H9 (cell line): Measurements from ENCODE around the gene RNU6-1. TPM values are rescaled to one million over a fixed set of nuclear protein-coding genes. Genes with fewer than 3 reads are reported as not detected.

ENCODE experiments used
- DNase-seq: peaks from one replicate; pipeline ENCODE4 v3.0.0-alpha.2; 2017
- H2AFZ ChIP-seq: one replicate; pipeline ENCODE4 v1.6.1; 2013; ENCODE audit warnings: mild to moderate bottlenecking, low read length, control low read depth, moderate library complexity
- H2AK5ac ChIP-seq: 2 replicates; pipeline ENCODE4 v1.6.1; 2013; ENCODE audit warnings: low read length, control low read depth, mixed read lengths; ENCODE audit not compliant: insufficient read length
- H2BK120ac ChIP-seq: one replicate; pipeline ENCODE4 v1.6.1; 2013; ENCODE audit warnings: low read depth, mild to moderate bottlenecking, low read length, control low read depth, inconsistent platforms; ENCODE audit not compliant: poor library complexity, severe bottlenecking
- H2BK12ac ChIP-seq: 2 replicates; pipeline ENCODE4 v1.6.1; 2013; ENCODE audit warnings: low read length, control low read depth, mixed read lengths, low read depth; ENCODE audit not compliant: insufficient read length
- H2BK15ac ChIP-seq: 2 replicates; pipeline ENCODE4 v1.6.1; 2013; ENCODE audit warnings: low read depth, low read length, control low read depth
- H2BK20ac ChIP-seq: one replicate; pipeline ENCODE4 v1.6.1; 2013; ENCODE audit warnings: low read depth, mild to moderate bottlenecking, low read length, control low read depth, inconsistent platforms; ENCODE audit not compliant: poor library complexity, severe bottlenecking
- H2BK5ac ChIP-seq: 2 replicates; pipeline ENCODE4 v1.6.1; 2013; ENCODE audit warnings: low read length, control low read depth, mixed read lengths; ENCODE audit not compliant: insufficient read length
- H3K14ac ChIP-seq: 2 replicates; pipeline ENCODE4 v1.6.1; 2013; ENCODE audit warnings: low read length, control low read depth; ENCODE audit not compliant: insufficient read depth
- H3K18ac ChIP-seq: 2 replicates; pipeline ENCODE4 v1.6.1; 2013; ENCODE audit warnings: low read depth, mild to moderate bottlenecking, mixed read lengths, low read length, control low read depth; ENCODE audit not compliant: insufficient read length
- H3K23ac ChIP-seq: 2 replicates; pipeline ENCODE4 v1.6.1; 2013; ENCODE audit warnings: low read length, control low read depth, mixed read lengths, low read depth; ENCODE audit not compliant: insufficient read length
- H3K23me2 ChIP-seq: 2 replicates; pipeline ENCODE4 v1.6.1; 2013; ENCODE audit warnings: low read depth, mild to moderate bottlenecking, mixed read lengths, low read length, control low read depth; ENCODE audit not compliant: insufficient read length, poor library complexity, severe bottlenecking
- H3K27ac ChIP-seq: 2 replicates; pipeline ENCODE4 v1.5.1; 2013; ENCODE audit warnings: low read length, control low read depth, mixed read lengths, low read depth; ENCODE audit not compliant: insufficient read length
- H3K27me3 ChIP-seq: 2 replicates; pipeline ENCODE4 v1.6.1; 2013; ENCODE audit warnings: low read length, control low read depth, inconsistent platforms; ENCODE audit not compliant: insufficient read depth
- H3K4ac ChIP-seq: 2 replicates; pipeline ENCODE4 v1.6.1; 2013; ENCODE audit warnings: low read depth, mild to moderate bottlenecking, control low read depth, inconsistent platforms, low read length, moderate library complexity
- H3K4me1 ChIP-seq: 2 replicates; pipeline ENCODE4 v1.6.1; 2013; ENCODE audit warnings: low read length, control low read depth, inconsistent platforms; ENCODE audit not compliant: insufficient read depth
- H3K4me2 ChIP-seq: 2 replicates; pipeline ENCODE4 v1.6.1; 2013; ENCODE audit warnings: low read length, control low read depth, mixed read lengths; ENCODE audit not compliant: insufficient read length, insufficient read depth
- H3K56ac ChIP-seq: 2 replicates; pipeline ENCODE4 v1.6.1; 2013; ENCODE audit warnings: low read depth, mild to moderate bottlenecking, mixed read lengths, low read length, control low read depth; ENCODE audit not compliant: insufficient read length
- H3K79me1 ChIP-seq: 2 replicates; pipeline ENCODE4 v1.6.1; 2013; ENCODE audit warnings: low read depth, mild to moderate bottlenecking, moderate library complexity, low read length, control low read depth, inconsistent platforms; ENCODE audit not compliant: insufficient read depth, poor library complexity, severe bottlenecking
- H3K79me2 ChIP-seq: 2 replicates; pipeline ENCODE4 v1.6.1; 2013; ENCODE audit warnings: low read length, control low read depth, inconsistent platforms; ENCODE audit not compliant: insufficient read depth
- H3K9ac ChIP-seq: 2 replicates; pipeline ENCODE4 v1.6.1; 2013; ENCODE audit warnings: low read length, control low read depth, mixed read lengths; ENCODE audit not compliant: insufficient read length; ENCODE audit errors: extremely low read depth
- H3K9me3 ChIP-seq: one replicate; pipeline ENCODE4 v1.6.1; 2013; ENCODE audit warnings: low read depth, low read length, inconsistent platforms; ENCODE audit not compliant: control insufficient read depth
- H3T11ph ChIP-seq: one replicate; pipeline ENCODE4 v1.6.1; 2013; ENCODE audit warnings: mild to moderate bottlenecking, low read length, control low read depth, inconsistent platforms
- H4K20me1 ChIP-seq: one replicate; pipeline ENCODE4 v1.6.1; 2013; ENCODE audit not compliant: control insufficient read depth, insufficient read length, insufficient read depth
- H4K5ac ChIP-seq: 2 replicates; pipeline ENCODE4 v1.6.1; 2013; ENCODE audit warnings: low read depth, mild to moderate bottlenecking, mixed read lengths, low read length, control low read depth; ENCODE audit not compliant: insufficient read length
- H4K8ac ChIP-seq: replicated peaks from 2 replicates; pipeline ENCODE4 v1.6.1; 2013; ENCODE audit warnings: low read length, control low read depth, mixed read lengths, low read depth; ENCODE audit not compliant: insufficient read length
- H4K91ac ChIP-seq: 2 replicates; pipeline ENCODE4 v1.6.1; 2013; ENCODE audit warnings: low read depth, mild to moderate bottlenecking, moderate library complexity, mixed read lengths, low read length, control low read depth; ENCODE audit not compliant: insufficient read length
- H3K27ac Mint-ChIP-seq, 3 experiments: 2 replicates in 2 of 3; 3 replicates in 1 of 3; pipeline ENCODE4 v1.8.0; 2020 to 2021; ENCODE audit warnings: mixed read lengths in 3 of 3, mild to moderate bottlenecking in 1 of 3, moderate library complexity in 1 of 3
- H3K27me3 Mint-ChIP-seq: 2 replicates; pipeline ENCODE4 v1.8.0; 2021; ENCODE audit warnings: low read depth, mild to moderate bottlenecking, moderate library complexity, mixed read lengths
- H3K36me3 Mint-ChIP-seq, 3 experiments: 2 replicates in 2 of 3; 3 replicates in 1 of 3; pipeline ENCODE4 v1.8.0; 2020 to 2021; ENCODE audit warnings: low read depth in 3 of 3, mixed read lengths in 3 of 3; ENCODE audit not compliant: insufficient read depth in 1 of 3
- H3K4me1 Mint-ChIP-seq, 2 experiments: 2 replicates each; pipeline ENCODE4 v1.8.0; 2020; ENCODE audit warnings: mixed read lengths in 2 of 2
- H3K4me3 Mint-ChIP-seq, 2 experiments: 2 replicates in 1 of 2; 3 replicates in 1 of 2; pipeline ENCODE4 v1.8.0; 2020 to 2021; ENCODE audit warnings: mild to moderate bottlenecking in 2 of 2, mixed read lengths in 2 of 2, moderate library complexity in 1 of 2
- H3K9me3 Mint-ChIP-seq, 2 experiments: 2 replicates in 1 of 2; 3 replicates in 1 of 2; pipeline ENCODE4 v1.8.0; 2020; ENCODE audit warnings: mild to moderate bottlenecking in 2 of 2, mixed read lengths in 2 of 2, moderate library complexity in 1 of 2
- CTCF ChIP-seq: fragments of 200-600 bp; sonication (generic); conservative IDR thresholded peaks from 3 replicates; pipeline ENCODE4 v1.8.0; 2021; ENCODE audit warnings: antibody characterized with exemption, mild to moderate bottlenecking
- WGBS: extraction: QIAGEN DNeasy Blood & Tissue Kit; methylation state at CpG from one replicate; pipeline ENCODE4 v1.1.7; 2013; ENCODE audit warnings: missing lambda C conversion rate, low lambda C conversion rate, mixed read lengths; ENCODE audit not compliant: insufficient read length; ENCODE audit errors: extremely low coverage; 5-methylcytosine and 5-hydroxymethylcytosine counted together
- total RNA-seq: library from RNA; stranded (reverse); gene quantifications from 2 replicates; pipeline ENCODE4 v1.2.1, GENCODE V29; 2021

RNU6-1 gene
- total RNA-seq, 1 experiment from 2014 or later = not detected

GRCh38 chr15:67853454-67853853 is 13.6 kb upstream of the RNU6-1 start:
- Mint-ChIP-seq H3K9me3 (peaks cover 2 to 3% of the 10 kb centered on the region in 2 experiments; a peak in 4 of 5 replicates), H3K4me1 (peaks cover 52 to 57% of the 10 kb centered on the region in 2 experiments), H3K27me3 (no peaks in the 10 kb centered on the region), H3K4me3 (peak overlapping the region in 1 of 2 experiments; percentile 21; a peak in 1 of 5 replicates), H3K27ac (peak overlapping the region; percentile 17 to 47 (median 46); a peak in 3 of 7 replicates), H3K36me3 (peaks cover 0 to 5% (median 0%) of the 10 kb centered on the region in 3 experiments; a peak in 1 of 7 replicates)
- H3K14ac ChIP-seq = no peak overlapping the region
- H3K56ac ChIP-seq = no peak overlapping the region
- H3K27ac ChIP-seq = no peak overlapping the region
- H3K4me2 ChIP-seq = peak overlapping the region; percentile 13
- H3K23me2 ChIP-seq = no peaks in the 10 kb centered on the region
- H2BK120ac ChIP-seq = no peak overlapping the region
- no peaks in the 10 kb centered on the region for H3K79me2 ChIP-seq
- H3K27me3 ChIP-seq = no peaks in the 10 kb centered on the region
- H3T11ph ChIP-seq = no peak overlapping the region
- no peak overlapping the region for H3K9ac ChIP-seq
- H3K4me1 ChIP-seq = peaks cover 3% of the 10 kb centered on the region; the same call in 1 of the 2 replicates
- no peak overlapping the region for H2AFZ ChIP-seq
- H4K8ac ChIP-seq = no peak overlapping the region
- H4K91ac ChIP-seq = no peak overlapping the region
- no peak overlapping the region for H2BK5ac ChIP-seq
- H2BK12ac ChIP-seq = no peak overlapping the region
- TF ChIP-seq CTCF = no peak
- WGBS = no CpG with 5 or more reads among the region's 3 CpGs
- no peaks in the 10 kb centered on the region for H4K20me1 ChIP-seq
- no peak overlapping the region for H2BK15ac ChIP-seq
- no peak overlapping the region for H3K4ac ChIP-seq
- H3K9me3 ChIP-seq = no peaks in the 10 kb centered on the region
- H3K23ac ChIP-seq = no peak overlapping the region
- H3K79me1 ChIP-seq = no peaks in the 10 kb centered on the region
- peak overlapping the region; percentile 7 for H3K18ac ChIP-seq
- no peak overlapping the region for H2BK20ac ChIP-seq
- no peak for DNase-seq
- H2AK5ac ChIP-seq = no peak overlapping the region
- no peak overlapping the region for H4K5ac ChIP-seq
